ENCODE results near the gene ATP2B3. TPM values are rescaled to one million over a fixed set of nuclear protein-coding genes. Genes with fewer than 3 reads are reported as not detected.
"Not testable (repeated sequence)": the region's sequence is repeated elsewhere in the genome, so short reads cannot be mapped to it uniquely, and the experiment has no call there.

Gene ATP2B3
- total RNA-seq, 2 donors from 2014 or later = not detected

DNA sequence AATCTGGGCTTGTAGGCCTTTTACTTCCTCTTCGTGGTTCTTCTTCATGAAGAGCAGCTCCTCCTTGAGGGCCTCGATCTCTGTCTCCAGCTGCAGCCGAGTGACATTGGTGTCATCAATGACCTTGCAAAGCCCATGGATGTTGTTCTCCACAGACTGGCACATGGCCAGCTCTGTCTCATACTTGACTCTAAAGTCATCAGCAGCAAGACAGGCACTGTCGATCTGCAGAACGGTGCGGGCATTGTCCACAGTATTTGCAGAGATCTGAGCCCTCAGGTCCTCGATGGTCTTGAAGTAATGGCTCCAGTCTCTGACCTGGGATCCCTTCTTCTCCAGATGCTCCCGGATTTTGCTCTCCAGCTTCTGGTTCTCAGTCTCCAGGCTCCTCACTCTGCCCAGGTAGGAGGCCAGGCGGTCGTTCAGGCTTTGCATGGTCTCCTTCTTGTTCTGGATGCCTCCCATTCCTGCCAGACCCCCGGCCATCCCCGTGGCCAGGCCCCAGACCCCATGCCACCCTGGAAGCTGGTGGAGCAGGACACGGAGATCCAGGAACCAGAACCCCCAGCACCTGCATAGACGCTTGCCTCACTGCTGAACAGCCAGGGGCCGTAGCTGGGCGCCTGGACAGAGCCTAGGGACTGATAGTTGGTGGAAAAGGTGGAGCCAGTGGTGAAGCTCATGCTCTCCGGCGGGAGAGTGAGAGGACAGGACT lies 87.4 kb downstream of the ATP2B3 start:
- H3K36me3 Mint-ChIP-seq (ENCODE audit: insufficient read depth in 2 of 2); H3K27ac Mint-ChIP-seq; ATAC-seq (replicated peaks in 1 of 2); H3K9me3 Mint-ChIP-seq; H3K4me3 Mint-ChIP-seq; DNase-seq: not testable (repeated sequence)
- peaks cover 52% of the 10 kb centered on the region for H3K27me3 Mint-ChIP-seq (ENCODE audit: low read depth)
- H3K4me1 Mint-ChIP-seq (ENCODE audit: low read depth) = peaks cover 16% of the 10 kb centered on the region

DNA sequence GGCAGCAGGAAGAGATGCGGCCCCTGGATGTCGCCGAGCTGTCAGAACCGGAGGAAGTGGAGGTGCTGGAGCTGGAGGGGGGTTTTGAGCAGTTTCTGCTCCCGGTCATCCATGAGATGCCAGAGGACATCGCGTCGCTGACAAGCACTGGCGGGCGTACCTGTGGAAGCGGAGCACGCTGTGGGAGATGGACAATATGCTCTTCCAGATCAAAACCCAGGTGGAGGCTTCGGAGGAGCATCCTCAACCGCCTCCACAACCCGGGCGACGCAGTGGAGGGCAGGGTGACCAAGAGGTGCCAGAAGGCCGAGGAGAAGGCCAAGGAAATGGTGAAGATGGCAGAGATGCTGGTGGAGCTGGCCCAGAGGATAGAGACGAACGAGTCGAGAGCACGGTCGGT lies 89.1 kb downstream of the ATP2B3 start:
- ATAC-seq (replicated peaks in 1 of 2) = no peak
- Mint-ChIP-seq H3K27me3 (ENCODE audit: low read depth) (peaks cover 46% of the 10 kb centered on the region), H3K27ac (no peak overlapping the region), H3K4me1 (ENCODE audit: low read depth) (no peaks in the 10 kb centered on the region), H3K36me3 (ENCODE audit: insufficient read depth in 2 of 2) (no peaks in the 10 kb centered on the region), H3K9me3 (no peaks in the 10 kb centered on the region), H3K4me3 (no peak overlapping the region)
- no peak for DNase-seq

DNA sequence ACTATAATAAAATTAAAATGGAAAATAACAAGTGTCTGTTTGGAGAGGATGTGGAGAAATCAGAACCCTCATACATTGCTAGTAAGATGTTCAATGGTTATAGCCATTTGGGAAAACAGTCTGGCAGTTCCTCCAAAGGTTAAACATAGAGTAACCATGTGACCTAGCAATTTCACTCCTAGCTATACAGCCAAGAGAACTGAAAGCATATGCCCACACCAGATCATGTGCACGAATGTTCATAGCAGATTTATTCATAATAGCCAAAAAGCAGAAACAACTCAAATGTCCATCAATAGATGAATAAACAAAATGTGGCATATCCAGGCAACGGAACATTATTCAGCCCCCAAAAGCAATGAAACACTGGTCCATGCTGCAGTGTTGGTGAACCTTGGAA lies 90.9 kb downstream of the ATP2B3 start:
- H3K27me3 Mint-ChIP-seq (ENCODE audit: low read depth) = peaks cover 35% of the 10 kb centered on the region
- no peaks in the 10 kb centered on the region for H3K9me3 Mint-ChIP-seq
- DNase-seq (no peak), ATAC-seq (replicated peaks in 1 of 2) (no peak)
- peak overlapping the region in 1 of 2 donors; percentile 7 for H3K4me3 Mint-ChIP-seq
- peak overlapping the region; percentile 30 for H3K27ac Mint-ChIP-seq
- no peaks in the 10 kb centered on the region for H3K4me1 Mint-ChIP-seq (ENCODE audit: low read depth)
- H3K36me3 Mint-ChIP-seq (ENCODE audit: insufficient read depth in 2 of 2) = no peaks in the 10 kb centered on the region

DNA sequence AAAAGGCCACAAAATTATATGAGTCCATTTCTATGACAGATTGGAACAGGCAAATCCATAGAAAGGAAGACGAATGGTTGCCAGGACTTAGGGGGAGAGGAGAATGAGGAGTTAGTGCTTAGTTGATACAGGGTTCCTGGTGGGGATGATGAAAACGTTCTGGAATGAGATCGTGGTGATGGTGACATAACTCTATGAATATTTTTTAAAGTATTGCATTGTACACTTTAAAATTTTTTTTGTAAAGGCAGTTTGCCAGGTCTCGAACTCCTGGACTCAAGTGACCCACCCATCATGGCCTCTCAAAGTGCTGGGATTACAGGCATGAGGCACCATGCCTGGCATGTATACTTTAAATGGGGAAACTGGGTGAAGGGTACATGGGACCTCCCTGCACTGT lies 91.4 kb downstream of the ATP2B3 start:
- Mint-ChIP-seq H3K27ac (no peak overlapping the region), H3K4me1 (ENCODE audit: low read depth) (no peaks in the 10 kb centered on the region), H3K9me3 (no peaks in the 10 kb centered on the region), H3K36me3 (ENCODE audit: insufficient read depth in 2 of 2) (no peaks in the 10 kb centered on the region), H3K4me3 (peak overlapping the region in 1 of 2 donors; percentile 7), H3K27me3 (ENCODE audit: low read depth) (peaks cover 34% of the 10 kb centered on the region)
- DNase-seq = no peak
- no peak for ATAC-seq (replicated peaks in 1 of 2)

DNA sequence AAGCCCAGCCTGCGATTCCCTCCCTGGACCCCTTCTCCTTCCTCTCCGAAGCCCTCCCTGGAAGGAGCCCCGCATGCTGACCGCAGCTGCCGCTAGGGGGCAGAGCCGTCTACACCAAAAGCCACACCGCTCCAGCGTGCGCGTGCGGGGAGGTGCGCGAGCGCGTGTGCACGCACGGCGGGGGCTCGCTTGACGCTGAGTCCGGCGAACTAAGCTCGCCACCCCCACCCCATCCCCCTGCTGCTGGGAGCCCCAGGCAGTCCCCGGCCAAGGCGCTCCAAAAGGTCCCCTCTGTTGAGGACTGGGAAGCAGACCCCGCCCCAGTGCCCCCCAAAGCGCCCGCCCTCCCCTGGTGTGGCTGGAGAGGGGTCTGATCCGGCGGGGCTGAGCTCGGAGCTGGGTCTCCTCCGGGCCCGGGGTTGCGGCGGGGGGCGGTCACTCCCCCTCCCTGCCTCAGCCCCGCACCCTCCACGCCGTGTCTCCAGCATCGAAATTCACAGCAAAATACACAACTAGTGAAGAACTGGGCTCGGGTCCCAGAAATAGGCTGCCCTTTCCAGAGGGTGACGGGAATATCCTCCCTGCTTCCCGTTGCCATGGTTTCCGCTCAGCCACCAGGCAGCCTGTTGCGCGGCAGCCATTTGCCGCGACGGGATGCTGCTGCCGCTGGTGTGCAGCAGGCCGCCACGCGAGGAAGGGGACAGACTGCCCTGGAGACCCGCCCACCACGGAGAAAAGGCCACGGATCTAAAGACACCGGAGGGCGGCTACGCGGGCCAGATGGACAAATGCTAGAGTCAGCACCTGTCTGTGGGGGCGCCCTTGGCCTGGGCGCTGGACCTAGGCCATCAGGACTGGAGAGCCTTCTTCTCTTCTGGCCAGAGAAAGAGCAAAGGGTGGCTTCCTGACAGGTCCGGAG lies 92.7 kb downstream of the ATP2B3 start:
- H3K4me3 Mint-ChIP-seq = peak overlapping the region; percentile 81 to 84
- ATAC-seq (replicated peaks in 1 of 2) = peak; percentile 95 to 97
- DNase-seq = peak; percentile 77 to 80
- H3K4me1 Mint-ChIP-seq (ENCODE audit: low read depth) = no peaks in the 10 kb centered on the region
- no peaks in the 10 kb centered on the region for H3K9me3 Mint-ChIP-seq
- H3K27ac Mint-ChIP-seq = no peak overlapping the region
- H3K27me3 Mint-ChIP-seq (ENCODE audit: low read depth) = peaks cover 45% of the 10 kb centered on the region
- no peaks in the 10 kb centered on the region for H3K36me3 Mint-ChIP-seq (ENCODE audit: insufficient read depth in 2 of 2)

DNA sequence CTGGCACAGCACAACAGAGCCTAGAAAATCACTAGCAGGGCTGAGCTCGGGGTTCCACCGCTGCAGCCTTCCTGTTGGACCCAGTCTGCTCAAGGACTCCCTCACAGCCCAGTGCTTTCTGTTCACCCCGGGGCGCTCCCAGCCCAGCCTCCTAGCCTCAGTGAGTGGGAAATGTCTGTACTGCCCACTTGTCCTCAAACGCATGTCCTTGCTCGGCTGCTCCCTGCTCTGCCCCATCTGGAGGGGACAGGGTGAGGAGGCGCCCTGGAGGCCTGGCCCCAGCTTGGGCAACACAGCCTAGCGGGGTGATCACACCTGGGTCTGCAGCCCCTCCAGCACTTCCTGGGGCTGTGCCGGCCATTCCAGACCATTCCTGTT lies 93.4 kb downstream of the ATP2B3 start:
- peak overlapping the region; percentile 81 to 84 for H3K4me3 Mint-ChIP-seq
- ATAC-seq (replicated peaks in 1 of 2) = no peak

DNA sequence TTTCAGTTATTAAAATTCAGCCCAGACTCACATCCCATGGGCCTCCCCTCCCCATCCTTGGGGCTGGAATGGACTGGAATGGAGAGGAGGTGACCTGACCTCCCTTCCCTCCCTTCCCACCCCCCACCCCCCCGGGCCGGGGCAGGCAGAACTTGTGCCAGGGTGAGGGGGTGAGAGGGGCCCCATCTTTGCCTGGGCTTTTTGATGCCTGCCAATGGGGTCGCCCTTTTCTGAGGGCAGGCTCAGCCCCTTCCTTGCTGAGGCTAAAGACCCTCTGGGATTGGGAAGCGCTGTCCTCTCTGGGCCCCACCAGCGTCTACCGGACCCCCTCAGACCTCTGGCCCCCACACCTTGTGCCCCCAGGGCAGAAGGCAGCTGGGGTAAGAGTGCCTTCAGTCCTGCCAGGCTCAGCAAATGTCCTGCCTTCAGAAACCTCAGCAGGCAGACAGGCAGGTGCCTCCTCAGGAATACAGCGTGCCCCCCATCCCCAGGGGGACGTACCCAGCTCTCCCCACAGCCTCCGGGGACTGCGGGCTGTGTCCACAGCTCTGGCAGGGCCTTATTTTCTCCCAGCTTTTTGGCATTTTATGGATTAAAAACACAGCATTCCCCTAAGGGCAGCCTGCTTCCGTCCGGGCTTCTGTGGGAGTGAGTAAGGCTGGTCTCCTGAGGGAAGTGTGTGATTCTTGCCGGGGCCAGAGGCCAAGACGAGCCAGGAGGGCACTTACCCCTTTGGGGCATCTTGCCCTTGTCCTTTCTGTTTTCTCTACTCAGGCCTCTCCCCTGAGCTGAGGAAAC lies 94.1 kb downstream of the ATP2B3 start:
- peaks cover 36% of the 10 kb centered on the region for H3K27me3 Mint-ChIP-seq (ENCODE audit: low read depth)
- H3K9me3 Mint-ChIP-seq = no peaks in the 10 kb centered on the region
- no peak overlapping the region for H3K27ac Mint-ChIP-seq
- H3K4me1 Mint-ChIP-seq (ENCODE audit: low read depth) = no peaks in the 10 kb centered on the region
- H3K36me3 Mint-ChIP-seq (ENCODE audit: insufficient read depth in 2 of 2) = no peaks in the 10 kb centered on the region
- H3K4me3 Mint-ChIP-seq = no peak overlapping the region
- no peak for DNase-seq
- ATAC-seq (replicated peaks in 1 of 2) = no peak

More for the DNA sequence above, 93.4 kb downstream of the ATP2B3 start:
- DNase-seq = no peak
- Mint-ChIP-seq H3K4me1 (ENCODE audit: low read depth) (no peaks in the 10 kb centered on the region), H3K9me3 (no peaks in the 10 kb centered on the region), H3K27me3 (ENCODE audit: low read depth) (peaks cover 43% of the 10 kb centered on the region), H3K27ac (no peak overlapping the region), H3K36me3 (ENCODE audit: insufficient read depth in 2 of 2) (no peaks in the 10 kb centered on the region)

DNA sequence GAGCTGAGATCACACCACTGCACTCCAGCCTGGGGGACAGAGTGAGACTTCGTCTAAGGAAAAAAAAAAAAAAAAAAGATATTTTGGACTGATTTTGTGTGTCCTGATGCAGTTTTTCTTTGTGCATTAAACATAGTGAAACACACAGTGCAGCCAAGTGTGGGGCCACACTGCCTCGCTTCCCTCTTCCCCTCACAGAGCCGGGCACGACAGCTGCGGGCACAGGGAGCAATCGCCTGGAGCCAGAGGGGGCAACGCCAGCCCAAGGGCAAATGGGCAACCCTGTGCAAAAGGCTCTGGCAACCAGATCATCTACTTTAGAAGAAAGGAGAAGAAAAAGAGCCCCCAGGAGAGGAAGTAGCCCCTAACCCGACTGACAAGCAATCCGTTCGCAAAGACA lies 95.0 kb downstream of the ATP2B3 start:
- no peak overlapping the region for H3K27ac Mint-ChIP-seq
- no peak for ATAC-seq (replicated peaks in 1 of 2)

DNA sequence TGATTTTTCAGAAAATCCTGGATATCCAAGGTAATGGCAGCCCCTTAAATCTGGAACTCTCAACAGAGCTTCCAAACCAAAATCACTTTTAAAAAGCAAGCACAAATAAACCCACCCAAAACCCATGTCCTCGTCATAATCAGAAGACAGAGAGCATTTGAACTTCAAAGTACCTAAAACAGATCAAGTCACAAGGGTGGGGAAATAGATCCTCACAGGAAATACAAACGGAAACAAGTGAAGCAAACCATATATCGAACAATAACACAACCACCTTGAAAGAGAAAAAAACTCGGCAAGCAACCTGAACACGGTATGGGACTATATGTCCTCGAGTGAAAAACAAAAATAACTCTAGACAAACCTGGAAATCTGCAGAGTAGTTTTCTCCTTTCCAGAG lies 97.4 kb downstream of the ATP2B3 start:
- DNase-seq = no peak
- Mint-ChIP-seq H3K27ac (no peak overlapping the region), H3K4me1 (ENCODE audit: low read depth) (no peaks in the 10 kb centered on the region), H3K4me3 (peak overlapping the region in 1 of 2 donors; percentile 32), H3K36me3 (ENCODE audit: insufficient read depth in 2 of 2) (no peaks in the 10 kb centered on the region), H3K27me3 (ENCODE audit: low read depth) (peaks cover 31% of the 10 kb centered on the region), H3K9me3 (no peaks in the 10 kb centered on the region)
- ATAC-seq (replicated peaks in 1 of 2) = no peak

More for the DNA sequence above, 95.0 kb downstream of the ATP2B3 start:
- H3K36me3 Mint-ChIP-seq (ENCODE audit: insufficient read depth in 2 of 2) = no peaks in the 10 kb centered on the region
- H3K4me1 Mint-ChIP-seq (ENCODE audit: low read depth) = no peaks in the 10 kb centered on the region
- no peak for DNase-seq
- H3K27me3 Mint-ChIP-seq (ENCODE audit: low read depth) = peaks cover 30% of the 10 kb centered on the region
- no peaks in the 10 kb centered on the region for H3K9me3 Mint-ChIP-seq
- H3K4me3 Mint-ChIP-seq = no peak overlapping the region

DNA sequence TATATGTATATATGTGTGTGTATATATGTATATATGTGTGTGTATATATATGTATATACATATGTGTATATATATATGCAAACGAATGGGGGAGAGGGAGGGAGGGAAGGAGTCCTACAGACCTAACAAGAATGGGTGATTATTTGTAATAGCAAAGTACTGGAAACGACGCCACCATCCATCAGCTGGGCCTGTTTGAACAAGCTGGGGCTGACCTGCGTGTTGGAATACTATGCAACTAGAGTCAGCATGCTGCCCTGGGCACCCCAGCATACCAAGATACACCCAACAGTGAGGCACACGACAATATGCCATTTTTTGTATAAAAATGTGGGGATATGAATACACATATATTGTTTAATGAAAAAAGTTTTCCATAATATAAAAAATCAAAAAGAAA lies 103.1 kb downstream of the ATP2B3 start:
- H3K27me3 Mint-ChIP-seq (ENCODE audit: low read depth) = peaks cover 19% of the 10 kb centered on the region
- H3K9me3 Mint-ChIP-seq = no peaks in the 10 kb centered on the region
- DNase-seq (no peak), ATAC-seq (replicated peaks in 1 of 2) (no peak)
- no peaks in the 10 kb centered on the region for H3K36me3 Mint-ChIP-seq (ENCODE audit: insufficient read depth in 2 of 2)
- no peak overlapping the region for H3K4me3 Mint-ChIP-seq
- no peaks in the 10 kb centered on the region for H3K4me1 Mint-ChIP-seq (ENCODE audit: low read depth)
- no peak overlapping the region for H3K27ac Mint-ChIP-seq

DNA sequence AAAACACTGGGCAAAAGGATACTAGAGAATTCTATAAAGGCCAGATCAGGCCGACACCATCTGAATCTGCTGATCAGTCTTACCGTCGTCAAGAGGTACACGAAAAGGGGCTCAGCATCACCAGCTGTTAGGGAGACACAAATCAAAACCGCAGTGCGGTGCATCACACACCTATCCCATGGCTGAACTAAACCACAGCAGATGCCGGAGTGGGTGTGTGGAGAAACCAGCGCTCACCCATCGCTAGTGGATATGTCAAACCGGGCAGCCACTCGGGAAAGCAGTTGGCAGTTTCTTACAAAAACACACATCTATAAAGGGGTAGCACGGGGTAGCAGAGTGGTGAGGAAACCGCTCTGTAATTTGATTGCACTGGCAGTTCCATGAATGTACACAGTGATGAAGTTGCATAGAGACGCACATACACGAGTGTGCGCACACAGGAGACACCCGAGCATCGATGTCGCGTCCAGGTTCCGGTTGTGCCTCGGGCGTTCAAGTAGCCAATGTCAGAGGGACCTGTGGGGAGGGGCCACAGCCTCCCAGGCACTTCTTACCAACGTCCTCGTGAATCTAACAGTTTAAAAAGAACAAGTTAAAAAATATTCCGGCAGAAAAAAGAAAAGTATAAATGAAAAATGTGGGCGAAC lies 104.6 kb downstream of the ATP2B3 start:
- DNase-seq (no peak), ATAC-seq (replicated peaks in 1 of 2) (no peak)
- H3K27me3 Mint-ChIP-seq (ENCODE audit: low read depth) = peaks cover 19% of the 10 kb centered on the region
- no peak overlapping the region for H3K4me3 Mint-ChIP-seq
- H3K36me3 Mint-ChIP-seq (ENCODE audit: insufficient read depth in 2 of 2) = no peaks in the 10 kb centered on the region
- no peak overlapping the region for H3K27ac Mint-ChIP-seq
- no peaks in the 10 kb centered on the region for H3K4me1 Mint-ChIP-seq (ENCODE audit: low read depth)
- no peaks in the 10 kb centered on the region for H3K9me3 Mint-ChIP-seq

DNA sequence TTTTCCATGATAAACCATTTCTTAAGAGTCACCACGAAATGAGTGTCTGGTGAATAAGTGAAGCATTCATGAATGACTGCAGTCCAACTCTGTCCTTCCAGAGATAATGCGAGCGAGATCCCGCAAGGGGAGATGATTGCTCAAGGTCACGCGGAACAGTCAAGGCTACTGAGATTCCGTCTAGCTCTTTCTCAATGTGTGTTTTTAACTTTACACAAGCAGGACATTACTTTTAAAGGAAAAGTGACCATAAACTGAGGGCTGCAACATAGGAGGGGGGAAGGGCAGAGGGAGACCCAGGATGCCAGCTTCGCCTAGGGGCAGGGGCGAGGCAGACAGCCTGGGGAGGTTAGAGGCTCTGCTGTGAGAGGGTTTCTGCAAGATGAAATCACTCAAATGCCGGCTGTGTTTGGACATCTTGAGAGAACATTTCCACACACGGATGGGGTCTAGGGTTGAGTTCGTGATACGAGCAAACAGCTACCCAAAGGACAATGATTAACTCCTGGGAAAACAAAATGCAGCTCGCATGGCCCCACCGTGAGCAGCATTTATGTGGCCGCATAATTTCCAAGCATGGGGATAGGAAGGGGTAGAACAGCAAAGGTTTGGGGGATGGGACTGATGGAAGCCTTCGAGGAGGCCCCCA lies 105.3 kb downstream of the ATP2B3 start:
- H3K36me3 Mint-ChIP-seq (ENCODE audit: insufficient read depth in 2 of 2) = no peaks in the 10 kb centered on the region
- H3K9me3 Mint-ChIP-seq = no peaks in the 10 kb centered on the region
- no peak for DNase-seq
- H3K4me1 Mint-ChIP-seq (ENCODE audit: low read depth) = no peaks in the 10 kb centered on the region
- H3K4me3 Mint-ChIP-seq = no peak overlapping the region
- H3K27ac Mint-ChIP-seq = no peak overlapping the region
- no peak for ATAC-seq (replicated peaks in 1 of 2)
- H3K27me3 Mint-ChIP-seq (ENCODE audit: low read depth) = peaks cover 12% of the 10 kb centered on the region

Data from activated T-cell treated with anti-CD3 and anti-CD28 coated beads, Interleukin-2, amount 50 U/mL, for 72 hours (primary cell).